Stimulated activated CD8-positive, alpha-beta memory T cell treated with anti-CD3 and anti-CD28 coated beads, Interleukin-15, amount 100 ng/mL, for 1 hour (primary cell): ENCODE data around the gene DLG1.
"Not testable (repeated sequence)": the region's sequence is repeated elsewhere in the genome, so short reads cannot be mapped to it uniquely, and the experiment has no call there.

ENCODE experiments used
- DNase-seq: peaks from one replicate; pipeline ENCODE4 v3.0.0-alpha.2; 2020; ENCODE audit warnings: low read depth

DLG1 gene

DNA sequence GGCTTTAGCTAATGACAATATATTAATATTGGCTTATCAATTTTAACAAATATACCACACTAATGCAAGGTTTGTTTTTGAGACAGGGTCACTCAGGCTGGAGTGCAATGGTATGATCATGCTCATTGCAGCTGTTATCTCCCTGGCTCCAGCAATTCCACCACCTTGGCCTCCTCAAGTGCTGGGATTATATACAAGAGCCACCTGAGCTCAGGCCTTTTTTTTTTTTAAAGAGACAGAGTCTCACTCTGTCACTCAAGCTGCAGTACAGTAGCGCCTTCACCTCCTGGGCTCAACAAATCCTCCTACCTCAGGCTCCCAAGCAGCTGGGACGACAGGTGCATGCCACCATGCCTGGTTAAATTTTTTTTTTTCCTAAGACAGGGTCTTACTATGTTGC, 11.7 kb downstream of the DLG1 start:
- no peak for DNase-seq

- DNase-seq, result no peak
These were observed 12.9 kb downstream of the DLG1 start for GRCh38 chr3:197285557-197285956.

DNA sequence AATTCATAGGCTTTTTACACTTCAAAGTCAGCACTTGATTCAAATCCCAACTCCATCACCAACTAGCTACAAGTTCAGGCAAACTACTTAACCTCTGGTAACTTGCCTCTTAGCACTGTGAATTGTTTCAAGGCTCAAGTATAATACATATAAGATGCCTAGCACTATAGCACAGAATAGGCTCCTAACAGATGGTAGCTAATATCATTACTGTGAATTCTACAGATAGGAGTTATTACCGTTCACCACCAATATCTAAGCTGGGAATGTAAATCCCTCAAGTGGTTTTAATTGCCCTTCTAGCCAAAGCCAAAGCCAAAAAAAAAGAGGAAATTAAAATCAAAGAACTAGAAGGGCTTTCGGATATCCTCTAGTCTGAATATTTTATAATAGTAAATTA, 15.4 kb downstream of the DLG1 start:
- no peak for DNase-seq

DNA sequence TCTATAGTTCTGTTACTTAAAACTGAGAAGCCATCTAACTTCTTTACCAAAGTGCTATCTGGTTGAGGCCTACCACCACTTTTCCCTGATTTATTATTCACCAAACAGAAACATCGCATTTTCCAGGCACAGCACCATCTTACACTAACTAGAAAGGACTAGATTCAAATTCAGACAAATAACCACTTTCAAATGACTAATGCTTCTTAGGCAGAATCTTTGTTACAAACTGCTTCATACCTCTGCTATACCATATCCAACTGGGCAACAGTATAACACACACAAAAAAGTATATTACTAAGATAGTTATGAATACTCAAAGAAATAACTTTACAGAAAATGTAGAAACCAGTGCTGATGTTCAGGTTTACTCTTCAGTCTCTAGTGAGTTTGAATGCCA, 16.6 kb downstream of the DLG1 start:
- no peak for DNase-seq

- no peak for DNase-seq
These were observed 18.3 kb downstream of the DLG1 start for GRCh38 chr3:197280156-197280555.

DNA sequence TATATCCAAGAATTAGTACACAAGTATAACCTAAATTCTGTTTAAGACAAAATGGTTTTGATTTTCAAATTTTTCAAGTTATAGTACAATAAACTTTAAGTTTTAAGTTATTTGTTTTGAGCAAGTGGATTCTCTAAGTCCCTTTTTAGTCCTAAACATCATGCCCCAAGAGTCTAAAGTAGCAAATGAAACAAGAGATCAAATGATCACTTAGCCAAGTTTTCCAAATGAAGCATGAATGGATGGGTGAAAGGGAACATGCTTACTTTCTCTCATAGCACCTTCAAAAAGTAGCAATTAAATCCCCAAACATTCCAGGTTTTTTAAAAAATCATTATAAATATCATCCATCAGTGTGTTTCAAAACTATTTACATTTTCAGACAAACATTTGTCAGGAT, 19.5 kb downstream of the DLG1 start:
- DNase-seq, result no peak

DNA sequence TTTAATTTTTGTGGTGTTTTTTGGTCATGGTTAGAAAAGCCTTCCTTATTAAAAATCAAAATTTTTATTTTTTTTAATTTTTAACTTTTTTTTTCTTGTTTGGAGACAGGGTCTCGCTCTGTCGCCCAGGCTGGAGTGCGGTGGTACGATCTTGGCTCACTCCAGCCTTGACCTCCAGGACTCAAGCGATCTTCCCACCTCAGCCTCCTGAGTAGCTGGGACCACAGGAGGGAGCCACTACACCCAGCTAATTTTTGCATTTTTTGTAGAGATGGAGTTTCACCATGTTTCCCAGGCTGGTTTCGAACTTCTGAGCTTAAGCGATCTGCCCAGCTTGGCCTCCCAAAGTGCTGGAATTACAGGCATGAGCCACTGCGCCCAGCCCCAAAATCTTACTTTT, 21.6 kb downstream of the DLG1 start:
- not testable (repeated sequence) for DNase-seq

- DNase-seq, result no peak
These were observed 27.7 kb downstream of the DLG1 start for GRCh38 chr3:197270558-197271317.

DNA sequence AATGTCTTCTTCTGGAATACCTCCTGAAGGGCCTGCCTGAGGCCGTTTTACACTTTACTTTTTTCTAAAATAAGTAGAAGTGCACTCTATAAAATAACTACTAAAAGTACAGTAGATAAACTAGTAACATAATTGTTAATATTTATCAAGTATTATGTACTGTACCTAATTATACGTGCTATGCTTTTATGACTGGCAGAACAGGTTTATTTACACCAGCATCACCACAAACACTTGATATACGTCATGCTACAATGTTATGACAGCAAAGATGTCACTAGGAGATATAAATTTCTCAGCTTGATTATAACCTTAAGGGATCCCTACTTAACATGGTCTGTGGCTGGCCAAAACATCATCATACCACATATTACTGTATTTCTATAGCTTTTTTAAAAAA, 29.4 kb downstream of the DLG1 start:
- no peak for DNase-seq

DNA sequence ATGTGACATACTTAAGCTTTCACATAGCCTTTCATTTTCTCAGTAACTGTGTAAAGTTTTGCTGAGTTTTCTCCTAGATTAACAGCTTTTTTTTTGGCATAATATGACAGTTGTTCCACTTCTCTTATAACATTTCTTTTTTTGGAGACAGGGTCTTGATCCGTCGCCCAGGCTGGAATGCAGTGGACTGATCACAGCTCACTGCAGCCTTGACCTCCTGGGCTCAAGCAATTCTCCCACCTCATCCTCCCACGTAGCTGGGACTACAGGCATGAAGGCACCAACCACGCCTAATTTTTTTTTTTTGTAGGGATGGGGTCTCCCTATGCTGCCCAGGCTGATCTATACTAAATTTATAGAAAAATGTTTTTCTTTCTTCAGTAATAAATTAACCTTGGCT, 30.1 kb downstream of the DLG1 start:
- no peak for DNase-seq

- no peak for DNase-seq
These were observed 32.1 kb downstream of the DLG1 start for GRCh38 chr3:197266331-197266730.

GRCh38 chr3:197262709-197263108, 35.7 kb downstream of the DLG1 start:
- no peak for DNase-seq

DNA sequence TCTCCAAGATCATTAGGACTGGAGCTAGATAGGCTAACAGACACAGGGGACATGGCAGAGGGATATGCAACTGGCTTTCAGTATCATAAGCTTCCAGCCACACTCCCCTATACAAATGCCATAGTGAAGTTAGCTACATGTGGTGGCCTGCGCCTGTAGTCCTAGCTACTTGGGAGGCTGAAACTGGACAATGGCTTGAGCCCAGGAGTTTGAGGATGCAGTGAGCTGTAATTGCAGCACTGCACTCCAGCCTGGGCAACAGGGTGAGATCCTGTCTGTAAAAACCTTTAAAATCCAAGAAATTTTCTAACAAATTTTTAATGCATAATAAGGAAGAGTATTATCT, 37.3 kb downstream of the DLG1 start:
- DNase-seq, result no peak

DNA sequence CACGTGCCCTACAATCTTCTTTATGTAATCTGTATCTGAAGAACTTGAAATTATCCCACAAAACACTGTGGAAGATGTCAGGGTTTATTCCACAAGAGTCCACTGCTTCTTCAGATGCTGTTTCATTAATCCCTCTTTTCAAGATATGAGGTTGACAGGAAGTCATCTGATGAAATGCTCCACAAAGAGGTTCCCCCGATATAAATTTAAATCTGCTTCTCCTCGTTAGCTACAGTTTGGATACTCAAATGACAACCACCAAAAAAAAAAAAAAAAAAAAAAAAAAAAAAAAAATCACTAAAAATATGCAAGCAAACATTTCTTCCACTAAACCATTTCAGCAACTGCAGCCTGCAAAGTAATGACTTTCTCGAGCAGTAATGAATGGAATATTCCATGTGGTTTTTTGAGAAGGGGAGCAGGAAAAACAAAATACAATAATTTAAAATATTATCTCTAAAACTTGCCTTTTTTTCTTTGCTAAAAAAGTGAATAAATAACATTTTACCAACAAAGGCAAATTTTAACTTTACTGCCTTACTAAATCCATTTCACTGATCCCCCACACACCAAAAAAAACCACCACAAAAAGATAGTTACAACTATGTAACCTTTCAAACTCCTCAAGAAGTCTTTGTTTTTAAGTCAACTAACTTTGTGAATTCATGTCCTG, 37.8 kb downstream of the DLG1 start:
- DNase-seq, result no peak

GRCh38 chr3:197259096-197259495, 39.3 kb downstream of the DLG1 start:
- no peak for DNase-seq

DNA sequence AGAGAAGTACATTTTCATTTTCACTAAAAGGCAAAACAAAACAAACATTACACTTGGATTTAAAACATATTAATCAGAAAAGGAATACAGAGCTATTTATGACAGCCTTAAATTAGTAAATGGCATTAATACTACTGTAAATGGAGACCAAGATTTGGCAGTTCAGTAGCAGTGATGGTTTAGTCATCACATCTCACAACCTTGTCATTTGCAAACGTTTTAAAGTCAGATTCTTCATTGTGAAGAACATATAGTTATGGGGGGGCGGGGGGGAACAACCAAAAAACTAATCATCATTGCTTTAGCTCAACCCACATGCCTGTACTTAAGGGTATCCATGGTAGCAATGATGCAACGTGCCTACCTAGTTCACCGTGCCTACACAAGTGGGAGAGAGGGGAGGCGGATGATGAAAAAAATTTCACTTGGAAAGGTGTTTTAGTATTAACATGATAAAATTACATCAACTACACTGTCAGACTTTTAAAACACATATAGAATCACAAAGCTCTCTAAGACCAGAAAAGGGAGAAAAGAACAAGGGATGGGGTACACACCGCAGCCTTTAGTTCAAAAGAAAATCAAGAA, 40.1 kb downstream of the DLG1 start:
- DNase-seq, result no peak

GRCh38 chr3:197257711-197258110, 40.7 kb downstream of the DLG1 start:
- no peak for DNase-seq

GRCh38 chr3:197256836-197257444, 41.5 kb downstream of the DLG1 start:
- DNase-seq, result peak; percentile 14

DNA sequence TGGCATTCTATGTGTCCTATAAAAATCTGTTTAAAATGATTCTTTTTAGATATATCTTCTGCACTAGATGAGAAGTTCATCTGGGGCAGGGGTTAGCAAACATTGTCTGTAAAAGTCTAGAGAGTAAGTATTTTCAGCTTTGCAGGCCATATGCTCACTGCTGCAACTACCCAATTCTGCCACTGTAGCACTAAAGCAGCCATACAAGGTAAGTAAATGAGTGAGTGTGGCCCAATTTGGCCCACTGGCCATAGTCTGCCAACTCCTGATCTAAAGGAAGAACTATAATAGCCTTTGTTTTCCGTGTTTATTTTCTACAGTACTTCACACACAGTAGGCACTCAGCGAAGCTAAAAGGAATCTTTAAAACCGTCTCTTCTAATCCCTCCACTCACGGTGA, 42.3 kb downstream of the DLG1 start:
- no peak for DNase-seq

GRCh38 chr3:197253238-197253947, 45.0 kb downstream of the DLG1 start:
- DNase-seq, result no peak

DNA sequence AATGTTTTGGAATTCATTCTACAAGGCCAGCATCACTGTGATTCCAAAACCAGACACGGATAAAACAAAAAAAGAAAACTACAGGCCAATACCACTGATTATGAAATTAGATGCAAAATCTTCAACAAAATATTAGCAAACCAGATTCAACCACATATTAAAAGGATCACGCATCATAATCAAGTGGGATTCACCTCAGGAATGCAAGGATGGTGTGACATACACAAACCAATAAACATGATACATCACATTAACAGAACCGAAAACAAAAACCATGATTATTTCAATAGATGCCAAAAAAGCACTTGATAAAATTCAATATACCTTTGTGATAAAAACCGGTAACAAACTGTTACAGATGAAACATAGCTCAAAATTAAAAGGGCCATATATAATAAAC, 48.9 kb downstream of the DLG1 start:
- no peak for DNase-seq

GRCh38 chr3:197248341-197248740, 50.1 kb downstream of the DLG1 start:
- DNase-seq, result no peak

GRCh38 chr3:197244751-197245150, 53.7 kb downstream of the DLG1 start:
- DNase-seq, result no peak
